Esophagus squamous epithelium (tissue), 4 donors: ENCODE results near the gene GIMAP7.

Experiments used
- POLR2A ChIP-seq, 4 donors: fragments of 450-650 bp; IDR thresholded peaks; one replicate each; pipeline ENCODE4 v1.6.1; 2017; ENCODE audit warnings: antibody characterized with exemption in 4 of 4, mild to moderate bottlenecking in 4 of 4, moderate library complexity in 3 of 4
- TF ChIP-seq, protein P1 (sequence below), 6 experiments: fragments of 450-650 bp in 4 of 6; fragments of 200-600 bp in 2 of 6; sonication (generic) in 2 of 6; IDR thresholded peaks; one replicate each; pipeline ENCODE4 v1.5.1; 2016 to 2019; ENCODE audit warnings: antibody characterized with exemption in 6 of 6, mild to moderate bottlenecking in 4 of 6, moderate library complexity in 4 of 6

DNA sequence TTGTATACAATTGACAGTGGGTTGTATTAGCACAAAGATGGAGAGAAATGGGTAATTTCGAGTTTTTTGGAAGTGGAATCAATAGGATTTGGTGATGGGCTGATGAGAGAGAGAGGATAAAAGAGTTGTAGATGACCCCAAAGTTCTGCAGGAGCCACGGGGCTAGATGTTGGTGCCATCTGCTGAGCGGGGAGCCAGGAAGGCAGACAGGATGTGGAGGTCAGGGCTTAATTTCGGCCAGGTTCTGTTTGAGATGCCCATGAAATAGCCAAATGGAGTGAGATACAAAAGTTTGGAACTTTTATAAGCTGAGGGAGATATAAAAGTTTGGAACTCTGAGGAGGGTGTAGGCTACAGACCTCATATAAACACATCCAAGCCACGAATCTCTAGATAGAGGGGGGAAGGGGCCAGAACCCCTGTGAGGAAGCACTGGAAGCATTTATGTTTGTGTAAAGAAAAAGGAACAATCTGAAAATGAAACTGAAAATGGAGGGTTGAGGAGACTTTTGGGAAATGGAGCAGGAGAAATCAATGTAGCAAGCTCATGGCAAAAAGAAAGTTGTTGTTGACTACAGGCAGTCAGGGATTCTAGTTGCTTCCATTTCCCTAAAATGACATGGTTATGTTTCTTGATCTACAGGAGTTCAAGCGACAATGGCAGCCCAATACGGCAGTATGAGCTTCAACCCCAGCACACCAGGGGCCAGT is 54.7 kb downstream of the GIMAP7 start:
- TF ChIP-seq, protein P1, sequence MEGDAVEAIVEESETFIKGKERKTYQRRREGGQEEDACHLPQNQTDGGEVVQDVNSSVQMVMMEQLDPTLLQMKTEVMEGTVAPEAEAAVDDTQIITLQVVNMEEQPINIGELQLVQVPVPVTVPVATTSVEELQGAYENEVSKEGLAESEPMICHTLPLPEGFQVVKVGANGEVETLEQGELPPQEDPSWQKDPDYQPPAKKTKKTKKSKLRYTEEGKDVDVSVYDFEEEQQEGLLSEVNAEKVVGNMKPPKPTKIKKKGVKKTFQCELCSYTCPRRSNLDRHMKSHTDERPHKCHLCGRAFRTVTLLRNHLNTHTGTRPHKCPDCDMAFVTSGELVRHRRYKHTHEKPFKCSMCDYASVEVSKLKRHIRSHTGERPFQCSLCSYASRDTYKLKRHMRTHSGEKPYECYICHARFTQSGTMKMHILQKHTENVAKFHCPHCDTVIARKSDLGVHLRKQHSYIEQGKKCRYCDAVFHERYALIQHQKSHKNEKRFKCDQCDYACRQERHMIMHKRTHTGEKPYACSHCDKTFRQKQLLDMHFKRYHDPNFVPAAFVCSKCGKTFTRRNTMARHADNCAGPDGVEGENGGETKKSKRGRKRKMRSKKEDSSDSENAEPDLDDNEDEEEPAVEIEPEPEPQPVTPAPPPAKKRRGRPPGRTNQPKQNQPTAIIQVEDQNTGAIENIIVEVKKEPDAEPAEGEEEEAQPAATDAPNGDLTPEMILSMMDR (IDR thresholded peaks at IDR 0.05), result no peak
- TF ChIP-seq POLR2A (IDR thresholded peaks at IDR 0.05), result no peak
